GM21447 (cell line): Measurements from ENCODE around the gene NKX1-1.
"Not testable (repeated sequence)": the region's sequence is repeated elsewhere in the genome, so short reads cannot be mapped to it uniquely, and the experiment has no call there.

ENCODE experiments used
- ATAC-seq: cut with Tn5 transposase; IDR thresholded peaks from one replicate; pipeline ENCODE4 v1.9.1; 2021; ENCODE audit not compliant: unreplicated experiment

Gene NKX1-1

DNA sequence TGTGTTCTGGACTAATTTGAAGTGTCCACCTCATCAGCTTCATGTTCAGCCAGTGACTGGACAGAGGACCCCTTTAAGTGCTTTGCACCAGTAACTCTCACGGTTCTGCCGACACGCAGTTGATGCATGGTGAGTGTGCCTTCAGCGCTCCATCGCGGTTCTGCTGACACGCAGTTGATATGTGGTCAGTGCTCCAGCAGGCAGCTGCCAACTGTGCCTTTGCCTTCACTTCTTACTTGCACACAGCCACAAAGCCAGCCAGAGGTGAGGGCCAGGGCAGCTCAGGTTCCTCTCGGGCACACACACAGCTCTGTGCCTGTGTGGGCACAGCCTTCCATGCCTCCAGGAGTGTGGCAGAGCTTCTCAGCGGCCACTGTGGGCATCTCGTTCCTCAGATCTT lies 12.4 kb downstream of the NKX1-1 start:
- ATAC-seq, result no peak

DNA sequence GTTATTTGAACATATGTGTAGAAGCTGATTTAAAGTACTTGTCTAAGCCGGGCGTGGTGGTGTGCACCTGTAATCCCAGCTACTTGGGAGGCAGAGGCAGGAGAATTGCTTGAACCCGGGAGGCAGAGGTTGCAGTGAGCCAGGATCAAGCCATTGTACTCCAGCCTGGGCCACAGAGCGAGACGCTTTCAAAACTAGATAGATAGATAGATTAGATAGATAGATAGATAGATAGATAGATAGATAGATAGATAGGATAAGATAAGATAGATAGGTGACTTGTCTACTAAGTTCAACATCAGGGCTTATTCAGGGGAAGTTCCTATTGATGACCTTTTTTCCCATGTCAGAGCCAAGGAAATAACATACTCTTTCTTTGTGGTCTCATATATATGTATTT lies 12.9 kb downstream of the NKX1-1 start:
- ATAC-seq, result not testable (repeated sequence)

- ATAC-seq, result no peak
Observed at GRCh38 chr4:1385373-1386340, 20.6 kb downstream of the NKX1-1 start.

DNA sequence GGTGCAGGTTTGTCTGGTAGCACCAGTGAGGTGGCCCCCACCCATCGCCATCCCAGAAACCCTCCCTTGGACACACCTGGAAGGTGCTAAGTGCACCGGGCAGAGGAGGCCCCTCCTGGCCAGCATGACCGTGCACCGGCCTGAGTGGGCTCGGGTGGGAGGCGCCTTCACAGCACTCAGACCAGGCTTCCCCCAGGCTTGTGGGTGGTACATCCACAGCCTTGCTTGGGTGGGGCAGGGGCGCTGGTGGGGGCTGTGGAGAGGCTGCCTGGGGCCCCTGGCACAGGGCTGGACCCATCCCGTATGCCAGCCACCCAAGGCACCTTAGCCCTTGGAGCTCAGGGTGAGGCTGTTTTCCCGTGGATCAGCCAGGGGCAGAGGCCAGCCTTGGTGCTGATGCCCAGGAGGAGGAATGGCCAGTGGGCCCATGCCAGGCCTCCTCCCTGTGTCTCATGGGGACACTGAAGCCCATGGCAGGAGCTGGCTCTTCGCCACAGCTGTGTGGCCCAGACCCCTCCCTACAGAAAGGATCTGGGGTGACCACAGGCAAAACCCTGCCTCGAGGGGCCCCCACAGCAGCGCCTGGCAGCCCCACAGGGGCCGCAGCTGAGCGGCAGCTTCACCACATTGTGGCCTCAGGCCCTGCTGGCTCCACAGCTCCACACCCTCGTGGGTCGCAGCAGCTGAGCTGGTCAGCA lies 21.4 kb downstream of the NKX1-1 start:
- no peak for ATAC-seq

DNA sequence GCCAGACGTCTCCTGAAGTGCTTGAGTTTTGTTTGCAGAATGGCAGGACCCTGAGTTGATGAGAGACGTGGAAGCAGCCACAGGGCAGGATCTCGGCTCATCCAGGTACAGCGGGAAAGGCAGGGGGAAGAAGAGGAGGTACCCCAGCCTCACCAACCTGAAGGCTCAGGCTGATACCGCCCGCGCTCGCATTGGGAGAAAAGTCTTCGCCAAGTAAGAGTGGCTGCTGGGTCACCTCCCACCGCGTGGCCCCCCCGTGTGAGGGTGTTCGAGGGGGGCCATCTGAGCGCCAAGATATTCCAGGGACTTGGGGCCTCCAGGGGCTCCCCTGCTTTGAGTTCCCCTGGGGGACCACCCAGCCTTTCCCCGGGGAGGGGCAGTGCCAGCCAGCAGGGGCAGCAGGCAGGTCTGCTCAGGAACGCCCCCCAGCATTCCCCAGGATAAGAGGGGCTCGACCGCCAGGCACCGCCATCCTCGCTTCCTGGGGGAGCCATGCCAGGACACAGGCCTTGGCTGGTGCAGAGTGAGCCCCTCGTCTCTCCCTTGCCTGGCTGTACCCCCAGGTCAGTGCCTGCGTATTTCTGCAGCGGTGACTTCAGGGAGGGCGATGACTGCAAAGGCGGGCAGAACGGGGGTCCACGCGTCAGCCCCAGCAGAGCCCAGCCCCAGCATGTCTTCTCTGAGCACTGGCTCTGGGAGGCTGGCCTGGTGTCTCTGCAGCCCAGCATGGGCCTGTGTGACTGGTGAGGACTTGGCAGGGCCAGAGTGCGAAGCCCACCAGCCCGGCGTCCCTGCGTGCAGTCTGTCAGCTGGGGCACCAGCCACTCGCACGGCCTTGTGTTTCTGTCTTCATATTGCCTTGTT lies 22.3 kb downstream of the NKX1-1 start:
- no peak for ATAC-seq

DNA sequence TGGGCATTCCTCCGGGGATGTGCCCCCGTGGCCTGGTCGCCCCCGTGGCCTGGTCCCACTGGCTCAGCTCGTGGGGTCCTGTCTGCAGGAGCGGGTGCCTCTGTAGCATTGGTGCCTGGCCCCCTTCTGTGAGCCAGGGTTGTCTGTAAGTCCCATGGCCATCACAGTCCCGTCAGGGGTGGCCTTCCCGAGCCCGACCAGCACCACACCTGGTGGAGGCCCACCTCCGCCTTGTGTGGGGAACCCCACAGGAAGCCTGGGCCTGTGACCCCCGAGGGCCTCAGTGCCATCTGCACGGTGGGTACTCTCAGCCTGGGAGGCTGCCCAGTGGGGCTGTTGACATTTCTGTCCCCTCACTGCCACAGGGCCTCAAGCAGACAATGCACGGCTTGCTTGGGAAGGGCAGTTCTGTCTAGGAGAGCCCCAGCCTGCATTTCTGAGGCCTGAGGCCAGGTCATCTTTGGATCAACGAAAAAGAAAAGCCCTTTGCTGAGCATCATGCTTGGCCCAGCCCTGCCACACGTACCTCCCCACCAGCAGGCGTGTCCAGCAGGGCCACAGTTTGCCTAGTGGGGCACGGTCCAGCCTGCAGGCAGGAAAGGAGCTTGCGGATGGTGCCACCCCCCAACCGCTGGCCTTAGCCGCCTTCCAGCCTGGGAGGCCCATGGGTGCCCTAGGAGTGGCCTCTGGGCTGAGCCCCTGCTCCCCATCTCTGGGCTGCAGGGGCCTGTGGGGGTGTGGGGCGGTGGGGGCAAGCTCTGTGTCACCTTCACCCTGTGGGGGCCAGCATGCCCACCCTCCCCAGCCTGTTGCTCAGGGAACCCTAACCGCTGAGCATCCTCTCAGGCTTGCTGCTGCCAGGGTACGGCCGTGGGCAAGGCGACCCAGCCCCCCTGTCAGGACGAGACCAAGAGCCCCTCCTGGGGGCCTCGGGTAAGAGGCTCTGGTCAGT lies 23.2 kb downstream of the NKX1-1 start:
- no peak for ATAC-seq

- no peak for ATAC-seq
Observed at GRCh38 chr4:1381944-1382541, 24.2 kb downstream of the NKX1-1 start.

GRCh38 chr4:1381181-1381621 lies 25.0 kb downstream of the NKX1-1 start:
- no peak for ATAC-seq

- ATAC-seq, result no peak
Observed at GRCh38 chr4:1380368-1381151, 25.7 kb downstream of the NKX1-1 start.

GRCh38 chr4:1379801-1380331 lies 26.4 kb downstream of the NKX1-1 start:
- no peak for ATAC-seq

GRCh38 chr4:1379351-1379781 lies 26.9 kb downstream of the NKX1-1 start:
- ATAC-seq, result no peak

GRCh38 chr4:1378559-1379231 lies 27.5 kb downstream of the NKX1-1 start:
- no peak for ATAC-seq

DNA sequence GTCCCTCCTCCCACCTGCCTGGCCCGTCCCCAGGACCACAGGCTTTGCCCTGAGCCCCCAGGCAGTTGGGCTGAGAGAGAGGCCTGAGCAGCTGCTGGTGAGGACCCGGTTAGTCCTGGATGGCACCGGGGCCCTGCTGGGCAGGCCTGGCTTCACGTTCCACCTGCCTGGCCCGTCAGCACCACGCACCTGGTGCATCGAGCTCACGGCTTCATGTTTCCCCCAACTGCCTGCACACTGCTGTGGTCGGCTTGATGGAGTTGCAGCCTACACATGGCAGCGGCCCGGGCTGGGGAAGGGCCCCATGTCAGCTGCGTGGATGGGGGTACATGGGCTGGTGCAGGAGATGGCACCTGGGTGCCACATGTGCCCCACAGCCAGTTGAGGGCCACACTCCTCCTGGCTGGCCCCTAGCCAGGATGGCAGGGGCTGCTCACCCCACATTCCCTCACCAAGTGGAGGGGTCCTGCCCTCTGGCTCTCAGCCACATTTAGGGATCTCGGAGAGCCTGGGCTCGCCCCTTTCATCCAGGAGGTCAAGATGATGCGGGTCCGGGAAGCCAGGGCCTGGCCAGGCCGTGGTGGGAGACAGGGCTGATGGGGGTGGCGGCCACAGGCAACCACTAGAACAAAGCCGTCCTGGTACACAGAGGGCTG lies 28.5 kb downstream of the NKX1-1 start:
- ATAC-seq, result no peak

DNA sequence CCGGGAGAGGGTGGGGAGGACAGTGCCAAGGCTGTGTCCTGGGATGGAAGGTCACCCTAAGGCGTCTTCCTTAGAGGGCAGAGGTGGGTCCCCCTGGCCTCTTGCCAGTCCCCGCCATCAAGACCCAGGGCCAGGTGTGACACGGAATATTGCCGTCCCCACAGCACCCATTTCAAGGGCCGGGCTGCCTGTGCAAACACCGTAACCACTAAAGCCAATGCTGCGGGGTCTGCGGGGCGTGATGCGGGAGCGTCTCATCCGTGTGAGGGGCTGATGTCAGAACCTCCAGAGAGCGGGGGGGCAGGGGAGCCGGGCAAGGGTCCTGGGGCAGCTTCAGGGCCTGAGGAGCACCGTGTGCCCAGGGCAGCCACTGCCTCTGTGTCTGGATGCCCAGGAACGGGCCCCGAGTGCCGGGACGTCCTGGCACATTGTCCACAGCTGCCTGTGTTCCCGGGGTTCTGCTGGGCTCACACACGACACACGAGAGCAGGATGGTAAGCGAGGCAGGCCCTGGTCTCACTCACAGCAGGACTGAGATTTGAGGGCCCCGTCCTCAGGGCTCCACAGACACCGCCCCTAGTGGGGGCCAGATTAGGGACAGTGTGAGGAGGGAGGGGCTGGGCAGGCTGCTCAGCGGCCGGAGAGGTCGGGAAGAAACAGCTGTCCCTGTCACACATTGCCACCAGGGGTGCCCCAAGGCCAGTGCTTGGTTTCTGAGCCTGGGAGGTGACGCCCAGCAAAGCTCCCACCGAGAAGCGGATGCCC lies 29.2 kb downstream of the NKX1-1 start:
- no peak for ATAC-seq

DNA sequence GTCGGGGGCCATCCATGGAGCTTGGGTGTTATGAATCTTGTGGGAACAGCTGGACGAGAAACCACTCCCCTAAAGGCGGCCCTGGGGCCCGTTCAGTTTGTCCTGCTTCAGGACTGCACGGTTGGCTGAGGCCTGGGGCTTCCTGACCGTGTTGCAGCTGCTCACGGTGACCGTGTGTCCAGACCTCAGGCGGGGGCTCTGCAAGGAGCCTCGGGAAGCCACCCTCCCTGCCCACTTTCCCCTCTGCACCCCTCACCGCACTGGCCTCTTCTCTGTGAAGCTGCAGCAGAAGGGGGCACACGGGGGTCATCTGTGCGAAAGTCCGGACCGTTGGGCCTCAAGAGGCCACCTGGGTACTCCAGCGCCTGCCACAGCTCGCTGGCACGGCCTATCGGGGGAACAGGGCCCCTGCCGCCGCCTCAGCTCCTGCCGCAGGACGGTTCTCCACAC lies 29.8 kb downstream of the NKX1-1 start:
- ATAC-seq, result no peak

DNA sequence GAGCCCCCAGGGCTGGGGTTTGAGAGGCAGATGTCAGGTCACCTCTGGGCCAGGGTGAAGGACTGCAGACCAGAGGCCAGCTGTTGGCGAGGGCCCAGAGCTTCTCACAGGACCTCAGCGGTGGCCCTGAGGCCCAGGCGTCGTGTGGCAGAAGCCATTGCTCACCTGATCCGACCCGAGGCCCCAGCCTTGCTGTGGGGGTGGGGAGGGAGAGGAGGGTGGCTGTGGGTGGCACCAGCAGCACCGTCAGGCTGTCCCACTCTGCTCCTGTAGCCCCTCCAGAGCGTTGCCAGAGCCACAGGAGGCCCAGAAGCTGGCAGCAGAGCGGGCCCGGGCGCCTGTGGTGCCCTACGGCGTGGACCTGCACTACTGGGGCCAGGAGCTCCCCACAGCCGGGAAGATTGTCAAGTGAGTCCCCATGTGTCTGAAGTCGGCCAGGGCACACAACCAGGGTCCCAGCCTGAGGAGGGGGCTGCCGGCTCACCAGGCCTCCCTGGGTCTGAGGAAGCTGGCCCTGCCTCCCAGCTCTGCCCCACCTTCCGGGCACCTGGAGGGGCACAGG lies 30.4 kb downstream of the NKX1-1 start:
- no peak for ATAC-seq
